ENCODE measurements around the gene SLC6A15.

Gene SLC6A15

DNA sequence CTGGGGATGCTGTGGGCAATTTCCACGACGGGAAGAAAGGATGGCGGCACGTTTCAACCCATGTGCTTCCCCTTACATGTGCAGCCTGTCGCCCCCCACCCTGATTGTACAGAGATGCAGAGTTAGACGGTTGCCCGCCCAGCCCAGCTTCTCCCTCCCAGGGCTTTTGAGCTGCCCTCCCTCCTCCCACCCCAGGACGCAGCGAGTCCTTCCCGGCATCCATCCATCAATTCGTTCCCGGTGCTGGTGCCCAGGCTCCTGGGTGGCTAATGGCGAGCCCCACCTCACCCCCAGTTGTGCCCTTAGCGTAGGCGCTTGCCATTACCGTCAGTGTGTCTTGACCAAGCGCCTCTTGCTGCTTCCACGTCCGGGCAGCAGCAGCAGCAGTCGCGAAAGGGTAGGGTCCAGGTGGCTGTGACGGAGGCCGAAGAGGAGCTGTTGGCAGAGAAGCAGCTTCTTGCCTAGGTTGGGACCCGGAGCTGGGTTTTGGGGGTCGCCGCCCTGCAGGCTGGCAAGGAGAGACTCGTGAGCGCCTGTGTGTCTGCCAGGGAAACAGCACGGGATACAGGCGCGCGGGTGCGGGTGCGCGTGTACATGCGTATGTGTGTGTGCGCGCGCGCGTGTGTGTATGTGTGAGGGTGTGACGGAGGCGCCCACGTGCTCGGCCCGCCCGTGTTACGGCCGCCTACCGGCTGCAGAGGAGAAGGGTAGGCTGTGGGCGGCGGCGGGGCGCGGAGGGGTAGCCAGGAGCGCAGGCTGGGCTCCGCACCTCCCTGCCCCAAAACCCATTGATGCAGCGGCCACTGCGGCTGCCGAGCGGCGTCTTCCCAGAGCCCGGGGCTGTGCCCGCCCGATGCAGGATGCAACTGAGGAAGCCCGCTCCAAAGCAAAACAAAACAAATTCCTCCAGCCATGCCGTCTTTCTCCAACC, at the start of gene SLC6A15:
Gene SLC6A15 (minus strand): TSS at position 602 of the 931 bp plus-strand sequence. CDS start 20,679 bp downstream, outside the sequence.
- H3K4me2 ChIP-seq (ENCODE audit: low read length) = peak within 1 kb of the TSS; percentile 80
- peak within 1 kb of the TSS; percentile 80 for H3K4me3 ChIP-seq (ENCODE audit: low read length)
- peaks cover 5% of the 10 kb centered on the region; the same call in 1 of the 2 replicates for H3K9me3 ChIP-seq (ENCODE audit: control insufficient read depth, insufficient read depth, low read length)
- no peaks in the 10 kb centered on the region for H3K79me2 ChIP-seq (ENCODE audit: control insufficient read depth, low read length)
- peaks cover 5% of the 10 kb centered on the region; the same call in 1 of the 2 replicates for H3F3A ChIP-seq (ENCODE audit: control insufficient read depth, insufficient read depth)
- H3K27me3 ChIP-seq (ENCODE audit: control insufficient read depth, low read length) = no peaks in the 10 kb centered on the region
- no peaks in the 10 kb centered on the region for H4K20me1 ChIP-seq (ENCODE audit: control insufficient read depth, insufficient read depth, low read depth, low read length)
- H3K27ac ChIP-seq (ENCODE audit: low read depth, low read length) = no peak within 1 kb of the TSS
- TF ChIP-seq, protein P1, sequence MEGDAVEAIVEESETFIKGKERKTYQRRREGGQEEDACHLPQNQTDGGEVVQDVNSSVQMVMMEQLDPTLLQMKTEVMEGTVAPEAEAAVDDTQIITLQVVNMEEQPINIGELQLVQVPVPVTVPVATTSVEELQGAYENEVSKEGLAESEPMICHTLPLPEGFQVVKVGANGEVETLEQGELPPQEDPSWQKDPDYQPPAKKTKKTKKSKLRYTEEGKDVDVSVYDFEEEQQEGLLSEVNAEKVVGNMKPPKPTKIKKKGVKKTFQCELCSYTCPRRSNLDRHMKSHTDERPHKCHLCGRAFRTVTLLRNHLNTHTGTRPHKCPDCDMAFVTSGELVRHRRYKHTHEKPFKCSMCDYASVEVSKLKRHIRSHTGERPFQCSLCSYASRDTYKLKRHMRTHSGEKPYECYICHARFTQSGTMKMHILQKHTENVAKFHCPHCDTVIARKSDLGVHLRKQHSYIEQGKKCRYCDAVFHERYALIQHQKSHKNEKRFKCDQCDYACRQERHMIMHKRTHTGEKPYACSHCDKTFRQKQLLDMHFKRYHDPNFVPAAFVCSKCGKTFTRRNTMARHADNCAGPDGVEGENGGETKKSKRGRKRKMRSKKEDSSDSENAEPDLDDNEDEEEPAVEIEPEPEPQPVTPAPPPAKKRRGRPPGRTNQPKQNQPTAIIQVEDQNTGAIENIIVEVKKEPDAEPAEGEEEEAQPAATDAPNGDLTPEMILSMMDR (IDR thresholded peaks at IDR 0.05; ENCODE audit: low read depth, low read length, poor library complexity, severe bottlenecking) = no peak
- no peak for TF ChIP-seq EZH2phosphoT487 (IDR thresholded peaks at IDR 0.05; ENCODE audit: borderline replicate concordance, low read length)
- no peaks in the 10 kb centered on the region for H3K9me2 ChIP-seq (replicated peaks; ENCODE audit: control insufficient read depth, low read length)
- H3K36me3 ChIP-seq (ENCODE audit: control insufficient read depth, low read length) = no peaks in the 10 kb centered on the region
- H3K4me1 ChIP-seq (ENCODE audit: control insufficient read depth, low read length) = peaks cover 18% of the 10 kb centered on the region

DNA sequence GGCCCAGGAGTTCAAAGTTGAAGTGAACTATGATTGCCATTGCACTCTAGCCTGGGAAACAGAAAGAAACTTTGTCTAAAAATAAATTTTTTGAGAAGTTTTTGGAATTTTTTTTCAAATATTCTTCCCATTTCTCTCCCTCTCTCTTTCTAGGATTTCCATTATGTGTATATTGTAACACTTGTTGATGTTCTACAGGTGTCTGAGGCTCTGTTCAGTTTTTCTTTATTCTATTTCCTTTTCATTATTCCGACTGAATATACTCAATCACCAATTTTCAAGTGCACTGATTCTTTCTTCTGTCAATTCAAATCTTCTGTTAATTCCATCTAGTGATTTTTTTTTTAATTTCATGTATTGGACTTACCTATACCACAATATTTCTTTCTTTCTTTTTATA, 48.3 kb upstream of the SLC6A15 start:
- no peak for TF ChIP-seq EZH2phosphoT487 (IDR thresholded peaks at IDR 0.05; ENCODE audit: borderline replicate concordance, low read length)
- TF ChIP-seq, protein P1 (IDR thresholded peaks at IDR 0.05; ENCODE audit: low read depth, low read length, poor library complexity, severe bottlenecking) = no peak
- H3K27ac ChIP-seq (ENCODE audit: low read depth, low read length) = no peak overlapping the region
- H4K20me1 ChIP-seq (ENCODE audit: control insufficient read depth, insufficient read depth, low read depth, low read length) = no peaks in the 10 kb centered on the region
- no peaks in the 10 kb centered on the region for H3K79me2 ChIP-seq (ENCODE audit: control insufficient read depth, low read length)
- no peaks in the 10 kb centered on the region for H3K4me1 ChIP-seq (ENCODE audit: control insufficient read depth, low read length)
- H3K36me3 ChIP-seq (ENCODE audit: control insufficient read depth, low read length) = no peaks in the 10 kb centered on the region
- H3K4me3 ChIP-seq (ENCODE audit: low read length) = no peak overlapping the region
- no peaks in the 10 kb centered on the region for H3K27me3 ChIP-seq (ENCODE audit: control insufficient read depth, low read length)
- H3K4me2 ChIP-seq (ENCODE audit: low read length) = no peak overlapping the region
- H3K9me2 ChIP-seq (replicated peaks; ENCODE audit: control insufficient read depth, low read length) = no peaks in the 10 kb centered on the region
- H3K9me3 ChIP-seq (ENCODE audit: control insufficient read depth, insufficient read depth, low read length) = no peaks in the 10 kb centered on the region
- no peaks in the 10 kb centered on the region for H3F3A ChIP-seq (ENCODE audit: control insufficient read depth, insufficient read depth)

DNA sequence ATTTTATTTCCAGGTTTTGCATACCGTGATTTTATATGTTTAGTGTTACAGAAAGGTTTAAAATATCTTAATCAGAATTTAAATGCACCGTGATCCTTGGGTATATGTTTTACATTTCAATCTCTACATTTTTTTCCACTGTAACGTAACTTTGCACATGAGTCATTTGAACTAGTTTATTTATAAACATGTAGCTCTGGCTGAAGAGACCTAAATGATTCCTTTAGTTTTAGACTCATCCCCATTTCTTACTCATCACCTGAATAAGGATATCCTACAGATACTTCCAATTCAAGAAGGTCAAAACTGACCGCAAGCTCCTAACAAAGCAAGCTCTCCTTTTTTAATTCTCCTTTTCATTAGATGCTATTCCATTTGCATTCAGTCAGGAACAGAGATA, 42.7 kb upstream of the SLC6A15 start:
- Histone ChIP-seq H3K36me3 (ENCODE audit: control insufficient read depth, low read length) (no peaks in the 10 kb centered on the region), H4K20me1 (ENCODE audit: control insufficient read depth, insufficient read depth, low read depth, low read length) (no peaks in the 10 kb centered on the region), H3K4me2 (ENCODE audit: low read length) (no peak overlapping the region), H3K9me2 (replicated peaks; ENCODE audit: control insufficient read depth, low read length) (no peaks in the 10 kb centered on the region), H3K9me3 (ENCODE audit: control insufficient read depth, insufficient read depth, low read length) (peaks cover 3% of the 10 kb centered on the region; the same call in 1 of the 2 replicates), H3K4me3 (ENCODE audit: low read length) (no peak overlapping the region), H3K4me1 (ENCODE audit: control insufficient read depth, low read length) (peaks cover 16% of the 10 kb centered on the region), H3K27me3 (ENCODE audit: control insufficient read depth, low read length) (no peaks in the 10 kb centered on the region), H3K79me2 (ENCODE audit: control insufficient read depth, low read length) (no peaks in the 10 kb centered on the region), H3K27ac (ENCODE audit: low read depth, low read length) (no peak overlapping the region), H3F3A (ENCODE audit: control insufficient read depth, insufficient read depth) (no peaks in the 10 kb centered on the region)
- TF ChIP-seq, protein P1 (IDR thresholded peaks at IDR 0.05; ENCODE audit: low read depth, low read length, poor library complexity, severe bottlenecking) = no peak
- TF ChIP-seq EZH2phosphoT487 (IDR thresholded peaks at IDR 0.05; ENCODE audit: borderline replicate concordance, low read length) = no peak

Data from DOHH2 (cell line).